OCI-LY1 (cell line): ENCODE data around the gene PFKFB1.

ENCODE experiments used
- H2AFZ ChIP-seq: fragments of 200-600 bp; sonication (generic), shearing (Covaris generic); 2 replicates; pipeline ENCODE4 v1.6.0; 2014; ENCODE audit warnings: antibody characterized with exemption, mild to moderate bottlenecking, low read length
- H3F3A ChIP-seq: fragments of 200-600 bp; sonication (generic), shearing (Covaris generic); 2 replicates; pipeline ENCODE4 v1.6.0; 2014; ENCODE audit warnings: mild to moderate bottlenecking, antibody characterized with exemption, low read length, moderate library complexity; ENCODE audit not compliant: insufficient read depth
- H3K27ac ChIP-seq: fragments of 200-600 bp; sonication (generic); 2 replicates; pipeline ENCODE4 v1.5.1; 2014; ENCODE audit warnings: low read length, mixed run types, mild to moderate bottlenecking, low read depth; ENCODE audit not compliant: poor library complexity, severe bottlenecking
- H3K27me3 ChIP-seq: fragments of 200-600 bp; sonication (generic); 2 replicates; pipeline ENCODE4 v1.6.0; 2014; ENCODE audit warnings: antibody characterized with exemption, mild to moderate bottlenecking, low read length, moderate library complexity; ENCODE audit not compliant: insufficient read depth
- H3K36me3 ChIP-seq: fragments of 200-600 bp; sonication (generic); 2 replicates; pipeline ENCODE4 v1.6.1; 2014; ENCODE audit warnings: mild to moderate bottlenecking, antibody characterized with exemption, low read length, moderate library complexity, mixed read lengths; ENCODE audit not compliant: insufficient read depth
- H3K4me1 ChIP-seq: fragments of 200-600 bp; sonication (generic); 2 replicates; pipeline ENCODE4 v1.5.1; 2014; ENCODE audit warnings: mild to moderate bottlenecking, low read length, moderate library complexity; ENCODE audit not compliant: insufficient read depth, severe bottlenecking
- H3K4me2 ChIP-seq: fragments of 200-600 bp; sonication (generic), shearing (Covaris generic); 2 replicates; pipeline ENCODE4 v1.6.1; 2014; ENCODE audit warnings: low read length
- H3K4me3 ChIP-seq: fragments of 200-600 bp; sonication (generic); 2 replicates; pipeline ENCODE4 v1.5.1; 2014; ENCODE audit warnings: low read length, low read depth, mild to moderate bottlenecking, mixed read lengths; ENCODE audit not compliant: poor library complexity, severe bottlenecking
- H3K79me2 ChIP-seq: fragments of 200-600 bp; shearing (Covaris generic); 2 replicates; pipeline ENCODE4 v1.6.1; 2016; ENCODE audit warnings: mixed run types, low read length, mixed read lengths; ENCODE audit not compliant: insufficient read depth
- H3K9ac ChIP-seq: fragments of 200-600 bp; sonication (generic), shearing (Covaris generic); 2 replicates; pipeline ENCODE4 v1.6.1; 2014; ENCODE audit warnings: mild to moderate bottlenecking, low read length, mixed read lengths
- H3K9me2 ChIP-seq: fragments of 200-600 bp; sonication (generic), shearing (Covaris generic); 2 replicates; pipeline ENCODE4 v1.6.1; 2014; ENCODE audit warnings: low read depth, mild to moderate bottlenecking, low read length, mixed read lengths
- H3K9me3 ChIP-seq: fragments of 200-600 bp; shearing (Covaris generic); 2 replicates; pipeline ENCODE4 v1.6.1; 2014; ENCODE audit warnings: low read length, mixed read lengths
- H4K20me1 ChIP-seq: fragments of 200-600 bp; sonication (generic), shearing (Covaris generic); 2 replicates; pipeline ENCODE4 v1.6.0; 2016; ENCODE audit warnings: mild to moderate bottlenecking, low read length; ENCODE audit not compliant: insufficient read depth
- EZH2 ChIP-seq: fragments of 200-600 bp; sonication (generic), shearing (Covaris generic); IDR thresholded peaks from 2 replicates; pipeline ENCODE4 v1.8.0; 2017; ENCODE audit warnings: borderline replicate concordance, mixed run types, mild to moderate bottlenecking, antibody characterized with exemption, low read length, moderate library complexity, mixed read lengths
- TF ChIP-seq, protein P1 (sequence below): fragments of 200-600 bp; sonication (generic), shearing (Covaris generic); IDR thresholded peaks from 2 replicates; pipeline ENCODE4 v1.5.1; 2017; ENCODE audit warnings: mild to moderate bottlenecking, antibody characterized with exemption, low read length, moderate library complexity, mixed read lengths

PFKFB1 gene

GRCh38 chrX:54994099-54994498, at the start of gene PFKFB1:
TSS of gene PFKFB1 (minus strand) at chrX:54994188. CDS start at chrX:54994007, 181 bp downstream.
- H3K4me3 ChIP-seq: no peak within 1 kb of the TSS
- H4K20me1 ChIP-seq: no peaks in the 10 kb centered on the region
- H3K36me3 ChIP-seq: no peaks in the 10 kb centered on the region
- TF ChIP-seq, protein P1, sequence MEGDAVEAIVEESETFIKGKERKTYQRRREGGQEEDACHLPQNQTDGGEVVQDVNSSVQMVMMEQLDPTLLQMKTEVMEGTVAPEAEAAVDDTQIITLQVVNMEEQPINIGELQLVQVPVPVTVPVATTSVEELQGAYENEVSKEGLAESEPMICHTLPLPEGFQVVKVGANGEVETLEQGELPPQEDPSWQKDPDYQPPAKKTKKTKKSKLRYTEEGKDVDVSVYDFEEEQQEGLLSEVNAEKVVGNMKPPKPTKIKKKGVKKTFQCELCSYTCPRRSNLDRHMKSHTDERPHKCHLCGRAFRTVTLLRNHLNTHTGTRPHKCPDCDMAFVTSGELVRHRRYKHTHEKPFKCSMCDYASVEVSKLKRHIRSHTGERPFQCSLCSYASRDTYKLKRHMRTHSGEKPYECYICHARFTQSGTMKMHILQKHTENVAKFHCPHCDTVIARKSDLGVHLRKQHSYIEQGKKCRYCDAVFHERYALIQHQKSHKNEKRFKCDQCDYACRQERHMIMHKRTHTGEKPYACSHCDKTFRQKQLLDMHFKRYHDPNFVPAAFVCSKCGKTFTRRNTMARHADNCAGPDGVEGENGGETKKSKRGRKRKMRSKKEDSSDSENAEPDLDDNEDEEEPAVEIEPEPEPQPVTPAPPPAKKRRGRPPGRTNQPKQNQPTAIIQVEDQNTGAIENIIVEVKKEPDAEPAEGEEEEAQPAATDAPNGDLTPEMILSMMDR: no peak
- no peak for TF ChIP-seq EZH2
- H3F3A ChIP-seq: no peaks in the 10 kb centered on the region
- H3K9me2 ChIP-seq: no peaks in the 10 kb centered on the region
- no peaks in the 10 kb centered on the region for H3K79me2 ChIP-seq
- no peak within 1 kb of the TSS for H3K9ac ChIP-seq
- no peaks in the 10 kb centered on the region for H3K9me3 ChIP-seq
- H2AFZ ChIP-seq: no peak within 1 kb of the TSS
- peaks cover under 1% of the 10 kb centered on the region for H3K4me1 ChIP-seq
- no peak within 1 kb of the TSS for H3K4me2 ChIP-seq
- no peak within 1 kb of the TSS for H3K27ac ChIP-seq
- H3K27me3 ChIP-seq: no peaks in the 10 kb centered on the region

GRCh38 chrX:55041514-55041913, 47.5 kb upstream of the PFKFB1 start:
- H3K79me2 ChIP-seq: no peaks in the 10 kb centered on the region
- H3F3A ChIP-seq: no peaks in the 10 kb centered on the region
- H3K27ac ChIP-seq: no peak overlapping the region
- H2AFZ ChIP-seq: no peak overlapping the region
- no peaks in the 10 kb centered on the region for H3K27me3 ChIP-seq
- H4K20me1 ChIP-seq: no peaks in the 10 kb centered on the region
- no peak overlapping the region for H3K4me3 ChIP-seq
- TF ChIP-seq, protein P1: no peak
- TF ChIP-seq EZH2: no peak
- no peak overlapping the region for H3K4me2 ChIP-seq
- H3K36me3 ChIP-seq: no peaks in the 10 kb centered on the region
- no peaks in the 10 kb centered on the region for H3K4me1 ChIP-seq
- H3K9me3 ChIP-seq: no peaks in the 10 kb centered on the region
- no peak overlapping the region for H3K9ac ChIP-seq
- no peaks in the 10 kb centered on the region for H3K9me2 ChIP-seq

DNA sequence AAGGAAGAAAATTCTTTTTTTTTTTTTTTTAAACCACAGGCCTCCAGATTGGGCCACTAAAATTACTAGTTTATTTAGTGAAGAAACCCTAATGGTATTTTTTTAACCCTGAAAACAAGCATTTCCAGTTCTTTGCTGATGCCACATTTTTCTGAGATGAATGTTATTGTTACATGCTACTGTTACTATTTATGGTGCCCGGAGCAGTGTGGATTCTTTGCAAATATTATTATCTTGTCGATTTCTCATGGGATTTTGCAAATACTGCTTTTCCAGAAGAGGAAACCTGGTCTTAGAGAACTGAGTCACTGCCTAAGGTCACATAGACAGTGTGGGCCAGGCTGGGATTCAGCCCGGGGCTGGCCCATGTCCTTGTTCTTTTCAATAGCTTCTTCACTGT, 45.5 kb upstream of the PFKFB1 start:
- Histone ChIP-seq H3K9me3 (no peaks in the 10 kb centered on the region), H3K36me3 (no peaks in the 10 kb centered on the region), H3K9me2 (no peaks in the 10 kb centered on the region), H4K20me1 (no peaks in the 10 kb centered on the region), H3K4me1 (no peaks in the 10 kb centered on the region), H3F3A (no peaks in the 10 kb centered on the region), H3K79me2 (no peaks in the 10 kb centered on the region), H3K27me3 (no peaks in the 10 kb centered on the region), H3K4me2 (no peak overlapping the region), H2AFZ (no peak overlapping the region), H3K9ac (no peak overlapping the region), H3K4me3 (no peak overlapping the region), H3K27ac (no peak overlapping the region)
- no peak for TF ChIP-seq EZH2
- TF ChIP-seq, protein P1: no peak
